Neural cell (in vitro differentiated cells): ENCODE measurements around the gene MTPN. TPM values are rescaled to one million over a fixed set of nuclear protein-coding genes. Genes with fewer than 3 reads are reported as not detected.

ENCODE experiments used
- H2AFZ ChIP-seq: fragments of 200-600, 300-800 bp; sonication (generic), shearing (Covaris generic); 2 replicates; pipeline ENCODE4 v1.6.0; 2014; ENCODE audit warnings: low read depth, mild to moderate bottlenecking, antibody characterized with exemption, low read length, moderate library complexity
- H3F3A ChIP-seq: fragments of 200-600 bp; shearing (Covaris generic); 2 replicates; pipeline ENCODE4 v1.6.1; 2016; ENCODE audit warnings: mild to moderate bottlenecking, moderate library complexity, mixed read lengths, antibody characterized with exemption, low read length; ENCODE audit not compliant: insufficient read depth, poor library complexity, severe bottlenecking
- H3K27ac ChIP-seq: fragments of 200-600, 300-800 bp; sonication (generic), shearing (Covaris generic); 2 replicates; pipeline ENCODE4 v1.5.1; 2014; ENCODE audit warnings: mild to moderate bottlenecking, low read length, moderate library complexity
- H3K27me3 ChIP-seq: fragments of 300-800, 200-600 bp; sonication (generic), shearing (Covaris generic); 2 replicates; pipeline ENCODE4 v1.6.0; 2014; ENCODE audit warnings: mild to moderate bottlenecking, low read depth, low read length, moderate library complexity; ENCODE audit not compliant: insufficient read depth
- H3K36me3 ChIP-seq: fragments of 300-800, 200-600 bp; sonication (generic), shearing (Covaris generic); 2 replicates; pipeline ENCODE4 v1.5.1; 2014; ENCODE audit warnings: mild to moderate bottlenecking, antibody characterized with exemption, low read length, moderate library complexity; ENCODE audit not compliant: insufficient read depth
- H3K4me2 ChIP-seq: fragments of 300-800, 200-600 bp; sonication (generic), shearing (Covaris generic); 2 replicates; pipeline ENCODE4 v1.6.0; 2014; ENCODE audit warnings: mild to moderate bottlenecking, low read length
- H3K4me3 ChIP-seq: fragments of 300-800, 200-600 bp; sonication (generic), shearing (Covaris generic); 2 replicates; pipeline ENCODE4 v1.5.1; 2014; ENCODE audit warnings: mild to moderate bottlenecking, low read length, moderate library complexity
- H3K79me2 ChIP-seq: fragments of 200-600 bp; shearing (Covaris generic); replicated peaks from 2 replicates; pipeline ENCODE4 v1.6.0; 2014; ENCODE audit warnings: mild to moderate bottlenecking, low read length, moderate library complexity; ENCODE audit not compliant: insufficient read depth
- H3K9ac ChIP-seq: fragments of 300-800, 200-600 bp; sonication (generic), shearing (Covaris generic); 2 replicates; pipeline ENCODE4 v1.6.1; 2016; ENCODE audit warnings: mild to moderate bottlenecking, low read length, mixed read lengths
- H3K9me2 ChIP-seq: fragments of 200-600 bp; shearing (Covaris generic); 2 replicates; pipeline ENCODE4 v1.6.1; 2016; ENCODE audit warnings: mild to moderate bottlenecking, low read length, mixed read lengths; ENCODE audit not compliant: insufficient read depth
- H3K9me3 ChIP-seq: fragments of 200-600, 300-800 bp; sonication (generic), shearing (Covaris generic); 2 replicates; pipeline ENCODE4 v1.6.1; 2016; ENCODE audit warnings: mild to moderate bottlenecking, mixed run types, low read length, moderate library complexity, mixed read lengths
- H4K20me1 ChIP-seq: fragments of 200-600 bp; shearing (Covaris generic); 2 replicates; pipeline ENCODE4 v1.6.1; 2016; ENCODE audit warnings: mild to moderate bottlenecking, mixed run types; ENCODE audit not compliant: insufficient read depth
- EP300 ChIP-seq: fragments of 450-650 bp; conservative IDR thresholded peaks from 2 replicates; pipeline ENCODE4 v1.6.1; 2014; ENCODE audit warnings: antibody characterized with exemption, mild to moderate bottlenecking, moderate library complexity; ENCODE audit not compliant: poor library complexity, severe bottlenecking
- EZH2 ChIP-seq: fragments of 200-600, 300-800 bp; shearing (Covaris generic), sonication (generic); IDR thresholded peaks from 2 replicates; pipeline ENCODE4 v1.6.1; 2014; ENCODE audit warnings: antibody characterized with exemption, low read length, borderline replicate concordance, mild to moderate bottlenecking; ENCODE audit not compliant: insufficient read depth, poor library complexity, severe bottlenecking
- POLR2AphosphoS5 ChIP-seq: IDR thresholded peaks from 2 replicates; pipeline ENCODE4 v1.6.1; 2012
- RAD21 ChIP-seq: fragments of 450-650 bp; conservative IDR thresholded peaks from 2 replicates; pipeline ENCODE4 v1.6.1; 2014; ENCODE audit warnings: antibody characterized with exemption, mild to moderate bottlenecking, moderate library complexity
- SMC3 ChIP-seq: fragments of 450-650 bp; conservative IDR thresholded peaks from 2 replicates; pipeline ENCODE4 v1.6.1; 2014; ENCODE audit warnings: antibody characterized with exemption, mild to moderate bottlenecking, moderate library complexity; ENCODE audit not compliant: poor library complexity
- TAF1 ChIP-seq: IDR thresholded peaks from 2 replicates; pipeline ENCODE4 v1.6.1; 2012; ENCODE audit warnings: low read depth
- polyA plus RNA-seq: library from polyadenylated mRNA; depleted of rRNA; stranded (reverse); fragments of >200 nt; gene quantifications from 2 replicates; pipeline ENCODE4 v1.2.3, GENCODE V29; 2014
- TF ChIP-seq, protein P1 (sequence below): fragments of 450-650 bp; IDR thresholded peaks from 2 replicates; pipeline ENCODE4 v1.5.1; 2014; ENCODE audit warnings: antibody characterized with exemption, mild to moderate bottlenecking, moderate library complexity; ENCODE audit not compliant: poor library complexity, severe bottlenecking
- TF ChIP-seq, protein P2 (sequence below): IDR thresholded peaks from 2 replicates; pipeline ENCODE4 v1.6.1; 2012; ENCODE audit warnings: borderline replicate concordance

The MTPN gene
- polyA plus RNA-seq, 1 donor from 2014 or later: 133 TPM

DNA sequence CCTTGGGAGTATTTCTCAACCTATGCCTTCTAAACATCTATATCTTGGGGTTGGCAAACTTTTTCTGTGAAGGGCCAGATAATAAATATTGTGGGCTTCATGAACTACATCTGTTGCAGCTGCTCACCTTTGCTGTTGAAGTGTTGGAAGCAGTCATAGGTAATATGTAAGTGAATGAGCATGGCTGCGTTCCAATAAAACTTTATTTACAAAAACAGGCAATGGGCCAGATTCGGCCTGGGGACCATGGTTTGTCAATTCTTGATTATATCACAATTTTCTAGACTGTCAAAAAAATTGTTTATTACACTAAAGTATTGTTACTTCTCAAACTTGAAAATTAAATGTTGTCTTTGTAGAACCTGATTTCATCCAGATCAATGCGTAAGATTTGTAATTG is 54.9 kb downstream of the MTPN start:
- no peak overlapping the region for H3K27ac ChIP-seq
- no peak overlapping the region for H3K9ac ChIP-seq
- no peak overlapping the region for H3K4me3 ChIP-seq
- no peaks in the 10 kb centered on the region for H3K27me3 ChIP-seq
- H3K9me2 ChIP-seq: no peaks in the 10 kb centered on the region
- H3K9me3 ChIP-seq: no peaks in the 10 kb centered on the region
- H3K36me3 ChIP-seq: no peaks in the 10 kb centered on the region
- TF ChIP-seq POLR2AphosphoS5 (no peak), TAF1 (no peak), SMC3 (no peak), RAD21 (no peak), EZH2 (no peak), EP300 (no peak)
- TF ChIP-seq, protein P1, sequence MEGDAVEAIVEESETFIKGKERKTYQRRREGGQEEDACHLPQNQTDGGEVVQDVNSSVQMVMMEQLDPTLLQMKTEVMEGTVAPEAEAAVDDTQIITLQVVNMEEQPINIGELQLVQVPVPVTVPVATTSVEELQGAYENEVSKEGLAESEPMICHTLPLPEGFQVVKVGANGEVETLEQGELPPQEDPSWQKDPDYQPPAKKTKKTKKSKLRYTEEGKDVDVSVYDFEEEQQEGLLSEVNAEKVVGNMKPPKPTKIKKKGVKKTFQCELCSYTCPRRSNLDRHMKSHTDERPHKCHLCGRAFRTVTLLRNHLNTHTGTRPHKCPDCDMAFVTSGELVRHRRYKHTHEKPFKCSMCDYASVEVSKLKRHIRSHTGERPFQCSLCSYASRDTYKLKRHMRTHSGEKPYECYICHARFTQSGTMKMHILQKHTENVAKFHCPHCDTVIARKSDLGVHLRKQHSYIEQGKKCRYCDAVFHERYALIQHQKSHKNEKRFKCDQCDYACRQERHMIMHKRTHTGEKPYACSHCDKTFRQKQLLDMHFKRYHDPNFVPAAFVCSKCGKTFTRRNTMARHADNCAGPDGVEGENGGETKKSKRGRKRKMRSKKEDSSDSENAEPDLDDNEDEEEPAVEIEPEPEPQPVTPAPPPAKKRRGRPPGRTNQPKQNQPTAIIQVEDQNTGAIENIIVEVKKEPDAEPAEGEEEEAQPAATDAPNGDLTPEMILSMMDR: no peak
- TF ChIP-seq, protein P2, sequence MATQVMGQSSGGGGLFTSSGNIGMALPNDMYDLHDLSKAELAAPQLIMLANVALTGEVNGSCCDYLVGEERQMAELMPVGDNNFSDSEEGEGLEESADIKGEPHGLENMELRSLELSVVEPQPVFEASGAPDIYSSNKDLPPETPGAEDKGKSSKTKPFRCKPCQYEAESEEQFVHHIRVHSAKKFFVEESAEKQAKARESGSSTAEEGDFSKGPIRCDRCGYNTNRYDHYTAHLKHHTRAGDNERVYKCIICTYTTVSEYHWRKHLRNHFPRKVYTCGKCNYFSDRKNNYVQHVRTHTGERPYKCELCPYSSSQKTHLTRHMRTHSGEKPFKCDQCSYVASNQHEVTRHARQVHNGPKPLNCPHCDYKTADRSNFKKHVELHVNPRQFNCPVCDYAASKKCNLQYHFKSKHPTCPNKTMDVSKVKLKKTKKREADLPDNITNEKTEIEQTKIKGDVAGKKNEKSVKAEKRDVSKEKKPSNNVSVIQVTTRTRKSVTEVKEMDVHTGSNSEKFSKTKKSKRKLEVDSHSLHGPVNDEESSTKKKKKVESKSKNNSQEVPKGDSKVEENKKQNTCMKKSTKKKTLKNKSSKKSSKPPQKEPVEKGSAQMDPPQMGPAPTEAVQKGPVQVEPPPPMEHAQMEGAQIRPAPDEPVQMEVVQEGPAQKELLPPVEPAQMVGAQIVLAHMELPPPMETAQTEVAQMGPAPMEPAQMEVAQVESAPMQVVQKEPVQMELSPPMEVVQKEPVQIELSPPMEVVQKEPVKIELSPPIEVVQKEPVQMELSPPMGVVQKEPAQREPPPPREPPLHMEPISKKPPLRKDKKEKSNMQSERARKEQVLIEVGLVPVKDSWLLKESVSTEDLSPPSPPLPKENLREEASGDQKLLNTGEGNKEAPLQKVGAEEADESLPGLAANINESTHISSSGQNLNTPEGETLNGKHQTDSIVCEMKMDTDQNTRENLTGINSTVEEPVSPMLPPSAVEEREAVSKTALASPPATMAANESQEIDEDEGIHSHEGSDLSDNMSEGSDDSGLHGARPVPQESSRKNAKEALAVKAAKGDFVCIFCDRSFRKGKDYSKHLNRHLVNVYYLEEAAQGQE: no peak
- H2AFZ ChIP-seq: no peak overlapping the region
- H3K4me2 ChIP-seq: no peak overlapping the region
- no peaks in the 10 kb centered on the region for H3F3A ChIP-seq
- no peaks in the 10 kb centered on the region for H3K79me2 ChIP-seq
- no peaks in the 10 kb centered on the region for H4K20me1 ChIP-seq

DNA sequence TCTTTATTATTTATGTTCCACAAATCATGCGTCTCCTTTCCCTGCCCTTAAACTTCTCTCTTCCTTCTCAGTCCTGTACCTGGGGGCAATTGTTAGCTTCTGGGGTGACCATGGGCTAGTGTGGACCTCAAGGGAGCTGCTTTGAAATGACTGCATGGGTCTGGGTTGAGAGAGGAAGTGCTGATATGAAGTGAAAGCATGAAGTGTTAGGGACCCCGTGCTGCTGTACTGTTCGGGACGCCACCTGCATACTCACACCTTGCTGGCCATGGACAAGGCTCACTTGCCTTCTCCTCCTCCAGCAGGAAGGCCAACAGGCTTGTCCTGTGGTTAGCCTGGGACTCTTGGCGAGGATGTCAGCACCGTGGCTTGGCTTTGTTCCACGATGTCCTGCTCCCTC is 56.7 kb downstream of the MTPN start:
- no peak overlapping the region for H2AFZ ChIP-seq
- H3K9me3 ChIP-seq: no peaks in the 10 kb centered on the region
- no peaks in the 10 kb centered on the region for H3K36me3 ChIP-seq
- H3K4me3 ChIP-seq: no peak overlapping the region
- no peaks in the 10 kb centered on the region for H3F3A ChIP-seq
- H3K4me2 ChIP-seq: no peak overlapping the region
- no peaks in the 10 kb centered on the region for H3K79me2 ChIP-seq
- TF ChIP-seq, protein P2: no peak
- no peak for TF ChIP-seq SMC3
- TF ChIP-seq, protein P1: no peak
- no peak for TF ChIP-seq EZH2
- no peak for TF ChIP-seq RAD21
- TF ChIP-seq TAF1: no peak
- no peaks in the 10 kb centered on the region for H3K9me2 ChIP-seq
- H3K9ac ChIP-seq: no peak overlapping the region
- H3K27ac ChIP-seq: no peak overlapping the region
- H3K27me3 ChIP-seq: no peaks in the 10 kb centered on the region
- H4K20me1 ChIP-seq: no peaks in the 10 kb centered on the region
